Muscle of arm (tissue), 12 donors: Measurements from ENCODE around the gene ANKRD65. TPM values are rescaled to one million over a fixed set of nuclear protein-coding genes. Genes with fewer than 3 reads are reported as not detected.
"Not testable (repeated sequence)": the region's sequence is repeated elsewhere in the genome, so short reads cannot be mapped to it uniquely, and the experiment has no call there.

Experiments used
- DNase-seq: peaks from one replicate; pipeline ENCODE4 v3.0.0-alpha.2; 2013
- polyA plus RNA-seq, 12 donors: library from polyadenylated mRNA; unstranded; fragments of 120-200 nt; gene quantifications; one replicate each; pipeline ENCODE4 v1.2.1, GENCODE V29; 2013; ENCODE audit not compliant: insufficient read length in 12 of 12

Gene ANKRD65
- polyA plus RNA-seq, 12 donors = 9.0 to 27.8 (median 13.8) TPM; not detected in 1

DNA sequence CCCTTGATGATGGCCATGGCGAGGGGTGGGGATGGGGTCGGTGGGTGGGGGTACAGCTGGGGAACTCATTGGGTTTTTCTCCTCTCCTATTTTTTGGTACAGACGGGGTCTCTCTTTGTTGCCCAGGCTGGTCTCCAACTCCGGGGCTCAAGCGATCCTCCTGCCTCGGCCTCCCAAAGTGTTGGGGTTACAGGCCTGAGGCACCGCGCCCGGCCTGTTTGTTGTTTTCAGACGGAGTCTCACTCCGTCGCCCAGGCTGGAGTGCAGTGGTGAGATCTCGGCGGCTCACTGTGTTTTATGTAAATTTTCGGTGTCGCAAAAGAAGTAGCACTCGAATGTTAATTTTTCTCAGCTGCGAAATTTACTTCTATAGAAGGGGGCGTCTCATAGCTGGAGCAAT lies 25.6 kb upstream of the ANKRD65 start:
- not testable (repeated sequence) for DNase-seq

DNA sequence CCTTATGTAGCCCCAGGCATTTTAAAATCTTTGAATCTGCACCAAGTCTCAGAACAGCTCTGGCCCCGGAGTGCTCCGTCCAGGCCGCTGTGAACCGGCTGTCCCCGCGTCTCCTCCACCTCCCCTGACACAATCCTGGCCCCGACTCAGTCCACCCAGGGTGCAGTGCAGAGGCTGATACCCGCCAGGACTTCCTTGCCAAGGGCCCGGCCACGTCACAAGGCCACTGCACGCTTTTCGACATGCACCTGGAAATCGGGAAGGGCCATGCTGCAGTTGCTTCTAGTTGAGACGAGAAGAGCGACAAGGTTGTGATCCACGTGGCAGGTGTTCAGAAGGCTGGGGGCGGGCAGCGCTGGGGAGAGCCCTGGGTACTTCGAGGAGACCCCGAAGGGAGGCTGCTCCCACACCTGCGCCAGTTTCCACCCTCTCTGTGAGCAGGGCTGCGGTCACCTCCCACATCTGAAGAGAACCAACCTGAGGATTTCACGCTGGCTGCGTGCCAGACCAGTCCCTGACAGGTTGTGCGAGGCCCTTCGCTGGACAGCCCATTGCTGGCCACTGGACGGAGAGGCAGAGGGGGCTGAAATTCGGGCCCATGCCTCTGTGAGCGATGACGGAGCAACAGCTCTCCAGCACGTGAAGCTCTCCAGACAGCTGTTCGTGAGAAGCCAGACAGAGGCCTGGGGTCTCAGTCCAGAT lies 21.1 kb upstream of the ANKRD65 start:
- no peak for DNase-seq

DNA sequence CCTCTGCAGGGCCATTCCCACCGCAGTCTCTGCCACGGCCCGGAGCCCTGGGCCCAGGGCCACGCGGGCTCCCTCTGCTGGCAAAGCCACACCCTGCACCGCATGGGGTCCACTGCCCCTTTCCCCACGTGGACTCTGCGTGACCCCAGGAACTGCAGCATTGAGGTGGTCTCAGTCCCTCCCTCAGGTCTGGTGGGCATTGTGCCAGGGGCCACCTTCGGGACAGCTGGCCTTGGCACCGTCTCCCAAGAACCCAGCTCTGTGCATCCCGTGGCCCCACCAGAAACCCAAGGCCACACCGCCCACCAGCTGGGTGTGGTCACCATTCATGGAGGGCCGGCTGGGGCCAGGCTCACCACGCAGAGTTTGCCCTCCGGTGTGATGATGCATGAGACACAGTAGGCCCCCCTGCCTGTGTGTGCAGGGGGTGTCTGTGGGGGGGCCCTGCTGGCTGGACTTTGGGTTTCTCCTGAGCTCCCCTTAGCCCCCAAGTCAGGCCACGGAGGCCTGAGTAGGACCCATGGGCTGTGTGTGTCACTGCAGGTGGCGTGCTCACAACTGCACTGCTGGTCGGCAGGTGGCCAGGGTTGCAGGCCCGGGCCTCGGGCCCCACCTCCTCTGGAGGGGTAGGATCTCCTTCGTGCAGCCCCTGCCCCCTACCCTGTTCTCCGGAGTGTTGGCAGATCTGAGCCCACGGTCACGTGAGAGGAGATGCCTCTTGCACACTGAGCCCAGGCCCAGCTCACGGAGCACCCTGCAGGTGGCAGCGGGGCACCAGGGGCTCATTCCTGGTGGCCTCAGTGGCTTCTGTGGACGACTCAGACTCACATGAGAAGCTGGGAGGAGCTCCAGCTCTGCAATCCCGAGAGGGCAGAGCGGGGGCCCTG lies 20.2 kb upstream of the ANKRD65 start:
- DNase-seq = no peak

DNA sequence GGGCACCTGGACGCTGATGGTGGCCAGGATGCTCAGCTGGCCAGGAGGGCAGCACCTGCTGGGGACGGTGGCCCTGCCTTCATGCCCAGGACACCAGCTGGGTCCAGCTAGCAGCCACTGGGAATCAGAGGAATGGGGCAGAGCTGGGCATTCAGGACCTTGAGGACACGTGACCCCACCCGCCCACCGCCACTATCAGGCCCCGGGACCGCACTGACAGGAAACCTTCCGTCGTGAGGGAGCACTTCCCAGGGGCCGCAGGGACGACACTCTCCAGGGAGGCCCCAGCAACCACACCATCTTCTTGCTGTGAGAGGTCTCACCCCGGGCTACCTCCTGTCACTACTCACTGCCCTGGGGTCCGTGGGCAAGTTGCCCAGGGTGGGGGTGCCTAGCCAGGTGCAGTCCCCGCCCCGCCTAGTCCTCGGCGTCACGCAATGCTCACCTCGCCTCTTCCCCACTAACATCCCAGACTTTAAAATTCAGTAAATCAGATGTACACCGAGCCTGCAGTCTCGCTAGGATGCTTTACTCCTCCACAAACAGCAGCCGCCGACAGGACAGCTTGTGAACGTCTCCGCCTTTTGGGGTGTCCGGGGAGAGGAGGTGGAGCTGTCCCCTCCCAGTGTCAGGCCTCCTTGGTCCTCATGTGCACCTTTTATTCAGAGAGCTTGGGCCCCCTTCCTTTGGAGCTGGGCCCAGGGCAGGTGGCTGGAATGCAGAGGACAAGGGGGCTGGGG lies 19.4 kb upstream of the ANKRD65 start:
- no peak for DNase-seq

DNA sequence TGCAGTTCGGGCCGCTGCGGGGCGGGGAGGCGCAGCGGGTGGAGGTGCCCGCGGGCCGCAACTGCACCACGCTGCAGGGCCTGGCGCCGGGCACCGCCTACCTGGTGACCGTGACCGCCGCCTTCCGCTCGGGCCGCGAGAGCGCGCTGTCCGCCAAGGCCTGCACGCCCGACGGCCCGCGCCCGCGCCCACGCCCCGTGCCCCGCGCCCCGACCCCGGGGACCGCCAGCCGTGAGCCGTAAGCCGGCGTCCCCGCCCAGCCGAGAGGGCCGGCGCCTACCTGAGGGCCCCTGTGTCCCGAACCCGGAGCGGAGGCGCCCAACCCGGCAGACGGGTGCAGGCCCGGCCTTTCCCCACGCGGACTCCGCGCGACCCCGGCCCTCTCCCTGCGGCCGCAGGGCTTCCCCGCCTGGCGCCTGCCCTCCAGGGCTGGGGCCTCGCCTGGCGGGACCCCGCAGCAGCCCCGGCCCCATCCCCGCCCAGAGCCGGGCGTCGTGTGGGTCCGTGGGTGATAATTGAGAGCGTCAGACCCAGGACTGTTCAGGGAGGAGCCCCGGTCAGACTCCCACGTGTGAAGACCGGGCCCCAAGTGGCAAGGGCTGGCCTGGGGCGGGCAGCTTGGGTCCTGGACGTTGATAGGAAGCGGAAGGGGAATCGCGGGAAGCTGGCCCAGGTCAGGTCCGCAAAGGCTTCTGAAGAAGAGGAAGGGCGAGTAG lies 18.6 kb upstream of the ANKRD65 start:
- no peak for DNase-seq

DNA sequence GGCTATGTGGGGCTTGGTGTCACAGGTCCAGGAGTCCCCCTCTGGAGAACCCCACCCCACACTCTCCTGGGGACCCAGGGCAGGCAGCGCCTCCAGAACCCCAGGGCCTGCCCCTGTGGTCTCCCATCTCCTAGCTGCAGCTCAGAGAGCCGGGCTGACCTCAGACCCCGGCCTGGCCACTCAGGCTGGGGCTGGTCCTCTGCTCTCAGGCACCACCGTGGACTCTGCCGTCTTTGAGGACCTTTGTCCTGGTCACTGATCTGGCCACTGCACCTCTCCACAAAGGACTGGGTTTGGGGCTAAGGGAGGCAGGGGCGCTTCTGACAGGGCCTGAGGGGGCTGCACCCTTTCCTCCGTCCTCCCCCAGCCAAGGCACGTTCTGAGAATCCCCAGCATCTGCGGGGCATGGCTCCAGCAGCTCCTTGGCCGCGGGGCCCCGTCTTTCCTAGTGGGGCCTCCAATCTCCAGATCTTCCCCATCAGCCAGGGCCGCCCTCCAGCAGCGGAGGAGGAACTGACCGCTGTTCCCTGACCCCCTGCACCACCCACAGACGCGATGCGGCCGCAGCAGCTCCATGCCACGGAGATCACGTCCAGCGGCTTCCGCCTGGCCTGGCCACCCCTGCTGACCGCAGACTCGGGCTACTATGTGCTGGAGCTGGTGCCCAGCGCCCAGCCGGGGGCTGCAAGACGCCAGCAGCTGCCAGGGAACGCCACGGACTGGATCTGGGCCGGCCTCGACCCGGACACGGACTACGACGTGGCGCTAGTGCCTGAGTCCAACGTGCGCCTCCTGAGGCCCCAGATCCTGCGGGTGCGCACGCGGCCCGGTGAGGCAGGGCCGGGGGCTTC lies 17.7 kb upstream of the ANKRD65 start:
- DNase-seq = no peak

DNA sequence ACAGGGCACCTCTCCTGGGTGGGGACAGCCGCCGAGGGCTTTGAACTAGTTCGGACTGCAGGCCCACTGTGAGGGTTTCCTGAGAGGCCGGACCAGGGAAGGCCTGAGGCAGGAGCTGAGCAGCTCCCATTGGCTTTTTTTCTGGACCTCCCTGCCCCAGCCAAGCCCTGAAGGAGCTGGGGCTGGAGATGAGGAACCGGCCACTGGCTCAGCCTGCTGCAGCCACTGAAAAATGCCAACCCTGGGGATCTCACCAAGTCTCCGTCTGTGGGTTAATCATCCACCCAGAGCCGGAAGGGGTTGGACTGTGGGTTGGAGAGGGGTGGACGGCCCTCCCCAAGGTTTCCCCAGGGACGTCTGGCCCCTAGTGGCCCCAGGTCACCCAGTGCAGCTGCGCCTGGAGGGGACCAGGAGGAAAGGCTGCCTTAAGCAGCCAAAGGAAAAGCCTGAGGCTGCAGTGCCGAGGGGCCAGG lies 16.9 kb upstream of the ANKRD65 start:
- no peak for DNase-seq

DNA sequence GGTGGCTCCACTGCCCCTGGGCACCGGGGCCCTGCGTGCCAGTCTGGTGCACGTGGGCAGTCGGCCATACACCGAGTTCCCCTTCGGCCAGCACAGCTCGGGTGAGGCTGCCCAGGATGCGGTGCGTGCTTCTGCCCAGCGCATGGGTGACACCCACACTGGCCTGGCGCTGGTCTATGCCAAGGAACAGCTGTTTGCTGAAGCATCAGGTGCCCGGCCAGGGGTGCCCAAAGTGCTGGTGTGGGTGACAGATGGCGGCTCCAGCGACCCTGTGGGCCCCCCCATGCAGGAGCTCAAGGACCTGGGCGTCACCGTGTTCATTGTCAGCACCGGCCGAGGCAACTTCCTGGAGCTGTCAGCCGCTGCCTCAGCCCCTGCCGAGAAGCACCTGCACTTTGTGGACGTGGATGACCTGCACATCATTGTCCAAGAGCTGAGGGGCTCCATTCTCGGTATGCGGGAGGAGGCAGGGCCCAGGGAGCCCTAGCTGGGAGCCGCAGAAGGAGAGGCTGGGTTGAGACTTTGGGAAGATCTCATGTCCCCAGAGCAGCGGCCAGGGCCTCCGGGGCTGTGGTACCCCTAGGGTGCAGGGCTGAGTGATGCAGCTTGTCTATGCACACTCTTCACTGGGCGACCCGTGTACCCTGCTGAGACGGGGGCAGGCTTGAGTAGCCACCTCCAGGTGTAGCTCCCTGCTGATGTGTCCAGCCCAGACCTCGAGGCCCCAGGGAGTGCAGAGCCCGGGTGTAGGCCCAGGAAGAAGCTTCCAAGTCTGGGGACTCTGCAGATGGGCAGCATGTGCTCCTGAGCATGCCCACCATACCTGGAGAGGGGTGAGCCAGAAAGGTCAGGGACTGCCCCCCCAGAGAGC lies 16.2 kb upstream of the ANKRD65 start:
- no peak for DNase-seq

DNA sequence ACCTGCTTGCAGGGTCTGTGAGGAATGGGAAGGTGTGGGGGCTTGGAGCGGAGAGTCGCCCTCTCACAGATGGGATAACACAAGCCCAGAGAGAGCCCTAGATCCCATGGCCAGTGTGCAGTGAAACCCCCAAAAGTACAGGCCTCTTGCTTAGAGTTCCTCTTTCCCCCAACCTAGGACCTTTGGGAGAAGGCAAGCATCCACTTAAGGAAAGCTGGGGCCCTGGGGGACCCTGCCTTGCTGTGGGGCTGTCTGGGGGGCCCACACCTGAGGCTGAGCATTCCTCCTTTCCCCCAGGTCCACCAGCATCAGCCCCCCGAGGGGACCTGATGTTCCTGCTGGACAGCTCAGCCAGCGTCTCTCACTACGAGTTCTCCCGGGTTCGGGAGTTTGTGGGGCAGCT lies 15.6 kb upstream of the ANKRD65 start:
- no peak for DNase-seq

DNA sequence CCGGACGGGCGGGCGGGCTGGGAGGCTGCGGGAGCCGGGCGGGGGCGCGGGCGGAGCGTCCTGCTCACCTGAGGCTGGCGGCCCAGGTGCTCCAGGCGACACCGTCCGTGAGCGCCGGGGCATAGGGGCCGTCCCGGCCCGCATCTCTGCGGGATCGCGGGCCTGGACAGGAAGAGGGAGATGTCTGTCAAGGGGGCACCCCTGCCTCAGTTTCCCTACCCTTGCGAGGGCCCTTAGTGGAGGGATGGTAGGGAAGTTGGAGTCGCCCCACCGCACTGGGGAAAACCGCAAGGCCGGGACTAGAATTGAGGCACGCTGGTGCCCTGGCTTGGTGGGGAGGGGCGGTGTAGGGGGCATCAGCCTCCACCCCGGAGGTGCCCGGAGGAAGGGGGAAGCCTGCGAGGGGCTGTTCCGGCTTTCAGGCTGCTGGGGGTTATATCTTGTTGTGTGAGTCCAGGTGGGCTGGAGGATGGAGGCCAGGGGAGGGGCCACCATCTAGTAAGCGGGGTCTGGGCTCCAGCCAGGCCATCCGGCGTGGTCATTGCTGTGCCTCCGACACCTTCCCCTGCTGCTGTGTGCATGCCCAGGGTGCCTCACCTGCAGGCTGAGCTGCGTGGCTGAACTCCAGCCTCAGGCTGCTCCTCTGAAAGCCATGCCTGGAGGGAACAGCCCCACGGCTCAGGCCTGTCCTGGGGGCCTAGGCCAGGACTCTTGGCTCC lies 15.0 kb upstream of the ANKRD65 start:
- no peak for DNase-seq

DNA sequence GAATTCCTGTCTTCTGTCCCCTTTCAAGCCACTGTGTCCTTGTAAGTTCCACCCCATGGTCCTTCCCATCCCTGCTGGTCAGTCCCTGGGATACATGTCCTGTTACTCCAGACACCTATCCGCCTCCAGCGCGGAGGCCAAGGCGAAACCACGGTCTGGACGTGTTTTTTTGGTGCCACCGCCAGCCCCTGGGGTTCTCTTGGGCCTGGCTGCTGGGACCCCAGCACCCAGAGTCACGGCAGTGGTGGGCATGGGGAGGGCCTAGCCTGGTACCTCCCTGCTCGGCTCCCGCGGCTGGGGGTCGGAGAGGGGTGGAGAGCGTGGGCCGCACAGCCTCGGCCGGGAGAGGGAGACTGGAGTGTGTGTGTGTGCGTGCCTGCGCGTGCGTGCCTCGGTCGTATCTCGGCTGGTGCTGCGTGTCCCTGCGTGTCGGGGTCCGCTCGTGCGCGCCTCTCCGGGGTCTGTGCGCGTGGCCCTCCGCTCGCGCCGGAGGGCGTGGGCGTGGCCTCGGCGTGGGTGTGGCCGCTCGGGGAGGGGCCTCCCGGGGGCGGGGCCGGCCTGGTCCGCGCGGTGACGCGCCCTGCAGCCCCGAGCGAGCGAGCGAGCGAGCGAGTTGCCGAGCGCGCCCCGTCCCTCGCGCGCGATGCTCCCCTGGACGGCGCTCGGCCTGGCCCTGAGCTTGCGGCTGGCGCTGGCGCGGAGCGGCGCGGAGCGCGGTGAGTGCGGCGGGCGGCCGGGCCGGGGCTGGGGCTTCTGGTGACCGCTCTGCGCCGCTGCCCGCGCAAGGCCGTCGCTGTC lies 14.2 kb upstream of the ANKRD65 start, which contains the start of gene VWA1:
Gene VWA1, plus strand, starts transcription at position 585 of the 798 bp plus-strand sequence. Its CDS starts 59 bp downstream, at position 644.
- DNase-seq = no peak

DNA sequence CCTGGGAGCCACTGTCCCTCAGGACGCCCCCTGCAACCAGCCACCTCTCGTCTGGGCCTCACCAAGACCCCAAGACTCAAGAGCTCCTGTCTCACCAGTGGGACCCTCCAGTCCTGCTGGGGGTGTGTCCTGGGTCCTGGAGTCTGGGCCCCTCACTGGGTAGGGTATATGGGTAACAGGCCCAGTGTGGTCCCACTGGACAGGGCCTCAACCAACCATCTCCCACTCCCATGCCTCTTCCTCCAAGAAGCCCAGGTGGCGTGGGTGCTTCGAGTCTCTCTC lies 13.7 kb upstream of the ANKRD65 start:
- DNase-seq = no peak

DNA sequence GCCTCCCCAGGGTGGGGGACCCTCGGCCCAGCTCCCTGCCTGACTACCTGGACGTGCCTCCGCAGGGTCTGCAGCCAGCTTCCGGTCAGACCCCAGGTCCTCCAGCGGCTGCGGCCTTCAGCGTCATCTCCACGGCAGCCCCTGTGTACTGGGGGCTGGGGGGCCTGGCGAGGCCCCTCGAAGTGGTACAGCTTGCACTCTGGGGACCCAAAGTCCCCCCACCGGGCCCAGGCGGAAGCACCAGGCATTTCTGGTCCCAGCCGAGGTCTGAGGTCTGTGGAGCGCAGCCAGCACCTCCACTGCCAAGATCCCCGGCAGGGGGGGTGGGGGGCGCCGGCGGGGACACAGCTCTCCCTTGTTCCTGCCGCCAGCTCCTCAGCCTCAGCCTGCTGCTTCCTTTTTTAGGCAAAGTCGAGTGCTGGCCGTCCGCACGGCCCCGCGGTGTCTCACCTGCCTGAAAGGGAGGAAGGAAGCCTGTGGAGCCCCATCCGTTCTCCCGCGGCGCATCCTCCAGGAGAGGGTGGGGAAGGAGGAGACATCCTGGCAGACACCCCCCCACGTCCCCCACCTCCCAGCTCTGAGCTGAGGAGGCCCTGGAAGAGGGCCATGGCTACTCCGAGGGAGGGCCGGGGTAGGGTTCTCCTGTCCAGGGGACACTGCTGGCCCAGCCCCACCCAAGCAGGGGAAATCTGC lies 13.2 kb upstream of the ANKRD65 start:
- DNase-seq = no peak

DNA sequence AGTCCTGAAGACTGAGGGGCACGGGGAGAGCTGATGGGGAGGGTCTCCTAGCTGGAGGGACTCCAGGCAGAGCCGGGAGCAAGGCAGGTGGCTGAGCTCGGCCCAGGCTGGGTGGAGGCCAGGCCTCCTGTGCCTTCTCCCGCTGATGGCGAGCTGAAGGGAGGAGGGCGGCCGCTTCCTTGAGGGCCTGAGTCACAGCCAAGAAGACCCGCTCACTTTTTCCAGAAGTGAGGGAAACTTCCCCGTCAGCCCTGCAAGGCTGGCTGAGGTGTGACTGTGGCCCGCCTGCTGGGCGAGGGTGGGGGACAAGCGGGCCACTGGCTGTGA lies 12.7 kb upstream of the ANKRD65 start:
- peak; percentile 82 for DNase-seq

DNA sequence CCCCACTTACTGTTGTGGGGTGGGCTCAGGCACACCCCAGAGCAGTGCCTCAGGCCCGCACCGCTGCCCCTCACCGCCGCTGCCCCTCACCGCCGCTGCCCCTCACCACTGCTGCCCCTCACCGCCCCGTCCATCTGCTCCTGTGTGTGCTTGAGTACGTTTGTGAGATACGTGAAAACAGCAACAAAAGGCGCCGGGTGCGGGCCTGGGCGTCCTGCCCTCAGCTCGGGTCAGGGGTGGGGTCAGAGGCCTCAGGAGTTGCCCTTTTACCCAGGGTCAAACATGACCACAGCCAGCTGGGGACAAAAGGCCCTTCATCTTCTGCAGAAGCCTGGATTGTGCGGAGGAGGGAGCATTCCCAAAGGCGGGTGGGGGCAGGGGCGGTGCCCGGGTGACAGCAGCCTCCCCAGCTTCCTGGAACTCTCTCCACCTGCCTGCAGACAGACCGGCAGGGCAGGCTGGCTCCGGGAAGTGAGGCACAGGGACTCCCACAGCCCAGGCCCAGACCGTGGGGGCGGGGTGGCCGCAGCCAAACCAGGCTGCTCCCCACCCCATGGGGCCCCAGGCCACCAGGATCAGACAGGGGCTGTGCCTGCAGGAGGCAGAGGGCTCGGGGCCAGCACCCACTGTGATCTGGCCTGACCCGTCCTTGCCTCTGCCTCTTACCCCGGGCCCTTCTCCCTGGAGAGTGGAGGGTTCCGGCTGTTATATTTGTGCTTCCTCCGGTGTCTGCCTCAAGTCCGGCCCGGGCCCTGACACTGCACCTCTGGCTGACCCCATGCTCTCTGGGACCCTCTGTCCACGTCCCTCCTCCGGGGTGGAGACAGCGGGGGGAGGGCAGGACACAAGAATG lies 12.1 kb upstream of the ANKRD65 start:
- DNase-seq = no peak

DNA sequence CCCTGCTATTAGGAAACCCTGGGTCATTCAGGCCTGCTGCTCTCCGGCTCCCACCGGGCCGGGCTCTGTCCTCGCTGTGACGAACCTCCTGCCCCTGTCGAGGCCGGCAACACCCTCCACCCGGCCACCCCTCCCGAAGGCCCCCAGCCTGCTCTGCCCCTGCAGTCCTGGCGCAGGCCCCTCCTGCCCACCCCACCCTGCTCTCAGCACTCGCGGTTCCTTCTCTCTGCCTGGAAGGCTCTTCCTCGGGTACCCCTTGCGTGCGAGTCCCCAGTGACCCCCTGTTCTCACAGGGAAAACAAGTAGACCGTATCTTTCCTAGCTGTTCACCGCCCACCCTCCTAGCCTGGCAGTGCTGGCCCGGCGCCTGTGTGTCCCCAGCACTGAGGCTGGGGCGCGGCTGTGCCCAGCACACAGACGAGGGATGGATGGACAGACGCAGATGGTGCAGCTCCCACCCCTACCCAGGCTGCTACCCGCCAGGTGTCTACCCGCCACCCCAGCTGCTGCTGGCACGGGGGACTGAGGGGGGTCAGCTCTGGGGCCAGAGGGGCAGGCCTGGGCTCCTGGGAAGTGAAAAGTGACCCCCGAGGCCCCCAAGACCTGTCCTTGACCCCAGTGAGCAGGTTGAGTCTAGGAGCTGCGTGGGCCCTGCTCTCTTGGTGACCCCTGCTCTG lies 11.3 kb upstream of the ANKRD65 start:
- no peak for DNase-seq
